Activated CD4-positive, alpha-beta memory T cell treated with anti-CD3 and anti-CD28 coated beads for 36 hours (primary cell): ENCODE results near the gene TPGS1. TPM values are rescaled to one million over a fixed set of nuclear protein-coding genes. Genes with fewer than 3 reads are reported as not detected.
A peak's percentile ranks its signal among the peaks of the same experiment; 100 is the strongest.

Experiments
- CTCF ChIA-PET: fragments of 350-600 bp; sonication (Branson Sonifier 250); formaldehyde crosslinking; loops from one replicate; lab custom pipeline; 2021; ENCODE audit warnings: antibody characterized with exemption, inconsistent platforms; lab: Charles Lee
- POLR2A ChIA-PET: fragments of 350-600 bp; sonication (Branson Sonifier 250); formaldehyde crosslinking; loops from one replicate; lab custom pipeline; 2021; ENCODE audit warnings: antibody characterized with exemption; lab: Charles Lee
- DNase-seq: peaks from one replicate; pipeline ENCODE4 v3.0.0-alpha.2; 2020
- H3K27ac Mint-ChIP-seq: one replicate; pipeline ENCODE4 v1.8.0; 2021; ENCODE audit warnings: mixed read lengths
- H3K27me3 Mint-ChIP-seq: one replicate; pipeline ENCODE4 v1.8.0; 2021; ENCODE audit warnings: mixed read lengths
- H3K36me3 Mint-ChIP-seq: one replicate; pipeline ENCODE4 v1.8.0; 2021; ENCODE audit warnings: mixed read lengths
- H3K4me1 Mint-ChIP-seq: one replicate; pipeline ENCODE4 v1.8.0; 2021; ENCODE audit warnings: low read depth, mixed read lengths
- H3K4me3 Mint-ChIP-seq: one replicate; pipeline ENCODE4 v1.8.0; 2021; ENCODE audit warnings: mild to moderate bottlenecking, mixed read lengths
- H3K9me3 Mint-ChIP-seq: one replicate; pipeline ENCODE4 v1.8.0; 2021; ENCODE audit warnings: mixed read lengths
- intact Hi-C: fragments of 100-400 bp; cut with micrococcal nuclease; formaldehyde crosslinking; loops from one replicate; pipeline ENCODE4 v1.15.1; 2023
- total RNA-seq, 2 experiments: library from RNA; stranded (reverse); gene quantifications; one replicate each; pipeline ENCODE4 v1.2.3, GENCODE V29; 2021

The TPGS1 gene
- total RNA-seq, 2 experiments from 2014 or later, result 8.1 to 8.5 TPM

DNA sequence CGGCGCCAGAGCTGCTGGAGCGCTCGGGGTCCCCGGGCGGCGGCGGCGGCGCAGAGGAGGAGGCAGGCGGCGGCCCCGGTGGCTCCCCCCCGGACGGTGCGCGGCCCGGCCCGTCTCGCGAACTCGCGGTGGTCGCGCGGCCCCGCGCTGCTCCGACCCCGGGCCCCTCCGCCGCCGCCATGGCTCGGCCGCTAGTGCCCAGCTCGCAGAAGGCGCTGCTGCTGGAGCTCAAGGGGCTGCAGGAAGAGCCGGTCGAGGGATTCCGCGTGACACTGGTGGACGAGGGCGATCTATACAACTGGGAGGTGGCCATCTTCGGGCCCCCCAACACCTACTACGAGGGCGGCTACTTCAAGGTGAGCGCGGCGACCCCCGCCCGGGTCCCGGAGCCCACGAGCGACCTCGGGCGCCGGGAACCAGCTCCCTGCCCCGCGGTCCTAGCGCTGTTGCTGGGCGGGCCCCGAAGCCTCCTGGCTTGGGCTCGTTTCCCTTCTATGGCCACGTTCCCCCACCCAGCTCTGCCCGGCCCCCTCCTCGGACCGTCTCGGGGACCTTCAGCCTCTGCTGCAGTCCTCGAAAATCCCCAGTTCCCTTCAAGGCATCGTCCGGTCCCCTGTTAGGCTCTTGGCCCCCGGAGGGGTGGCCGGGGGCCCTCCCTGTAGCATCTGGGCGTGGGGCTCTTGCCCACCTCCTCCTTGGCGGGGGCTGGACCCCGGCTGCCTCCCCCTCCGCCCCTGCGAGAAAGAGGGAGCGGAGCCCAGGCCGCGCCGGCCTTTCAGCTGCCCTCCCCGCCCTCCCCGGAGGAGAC is 24.7 kb downstream of the TPGS1 start, which contains the start of gene CDC34:
TSS of gene CDC34 (plus strand) at position 8 of the 808 bp plus-strand sequence. CDS start at position 180, 172 bp downstream.
- Mint-ChIP-seq H3K4me3 (peak within 1 kb of the TSS; percentile 86), H3K36me3 (peaks cover 2% of the 10 kb centered on the region), H3K4me1 (peaks cover 12% of the 10 kb centered on the region), H3K27me3 (peaks cover 3% of the 10 kb centered on the region), H3K27ac (peak within 1 kb of the TSS; percentile 80), H3K9me3 (no peaks in the 10 kb centered on the region)
- intact Hi-C loops, result loop anchor here (2.0 kb wide), 2 partner anchors 21 to 41 kb away; partner anchors contain the start of gene BSG
- DNase-seq, result no peak
- ChIA-PET POLR2A (interaction anchor here (0.9 to 3.4 kb wide), 6 partner anchors 10 to 452 kb away, joined by 3 to 13 read pairs (median 4); partner anchors contain the start of genes GZMM, TPGS1 and WDR18), CTCF (interaction anchor here (0.7 to 4.5 kb wide), 11 partner anchors 10 to 106 kb away, joined by 3 to 66 read pairs (median 6); partner anchors contain the start of gene TPGS1)

- Mint-ChIP-seq H3K4me3 (peak overlapping the region; percentile 86), H3K27me3 (peaks cover 3% of the 10 kb centered on the region), H3K27ac (peak overlapping the region; percentile 83), H3K36me3 (peaks cover 2% of the 10 kb centered on the region), H3K9me3 (no peaks in the 10 kb centered on the region), H3K4me1 (peaks cover 12% of the 10 kb centered on the region)
- intact Hi-C loops, result loop anchor here (1.0 kb wide), 1 partner anchor 25 kb away; the partner anchor contains the start of gene TPGS1
- POLR2A ChIA-PET, result interaction anchor here (0.9 to 3.4 kb wide), 5 partner anchors 11 to 451 kb away, joined by 3 to 13 read pairs (median 5); partner anchors contain the start of genes GZMM, TPGS1 and WDR18
- CTCF ChIA-PET, result interaction anchor here (0.8 to 4.5 kb wide), 12 partner anchors 10 to 93 kb away, joined by 3 to 66 read pairs (median 4); partner anchors contain the start of gene TPGS1
- DNase-seq, result peak; percentile 62
These were observed 25.5 kb downstream of the TPGS1 start for GRCh38 chr19:532561-533363.

GRCh38 chr19:533364-534058 is 26.2 kb downstream of the TPGS1 start:
- ChIA-PET CTCF (interaction anchor here (1.0 to 4.5 kb wide), 6 partner anchors 9 to 41 kb away, joined by 3 to 66 read pairs (median 8); partner anchors contain the start of gene TPGS1), POLR2A (interaction anchor here (0.6 to 3.4 kb wide), 3 partner anchors 23 to 38 kb away, joined by 3 to 13 read pairs (median 11); partner anchors contain the start of gene TPGS1)
- no peak for DNase-seq
- Mint-ChIP-seq H3K9me3 (no peaks in the 10 kb centered on the region), H3K36me3 (peaks cover 7% of the 10 kb centered on the region), H3K27me3 (peaks cover under 1% of the 10 kb centered on the region), H3K4me1 (peaks cover 12% of the 10 kb centered on the region), H3K27ac (no peak overlapping the region), H3K4me3 (peak overlapping the region; percentile 86)
- intact Hi-C loops, result loop anchor here (1.0 kb wide), 1 partner anchor 26 kb away; the partner anchor contains the start of gene TPGS1

GRCh38 chr19:534088-534487 is 26.8 kb downstream of the TPGS1 start:
- Mint-ChIP-seq H3K36me3 (peaks cover 8% of the 10 kb centered on the region), H3K4me1 (peaks cover 12% of the 10 kb centered on the region), H3K27ac (no peak overlapping the region), H3K9me3 (no peaks in the 10 kb centered on the region), H3K27me3 (no peaks in the 10 kb centered on the region), H3K4me3 (peak overlapping the region; percentile 32)
- ChIA-PET POLR2A (no interaction called here), CTCF (interaction anchor here (2.4 to 4.5 kb wide), 2 partner anchors 15 to 23 kb away, joined by 10 to 66 read pairs; no protein-coding TSS in a partner anchor)
- intact Hi-C loops, result no loop called here
- no peak for DNase-seq

GRCh38 chr19:535017-535835 is 27.9 kb downstream of the TPGS1 start:
- CTCF ChIA-PET, result no interaction called here
- H3K36me3 Mint-ChIP-seq, result peaks cover 8% of the 10 kb centered on the region
- no peak overlapping the region for H3K4me3 Mint-ChIP-seq
- peaks cover 12% of the 10 kb centered on the region for H3K4me1 Mint-ChIP-seq
- intact Hi-C loops, result no loop called here
- POLR2A ChIA-PET, result no interaction called here
- no peak for DNase-seq
- H3K9me3 Mint-ChIP-seq, result no peaks in the 10 kb centered on the region
- H3K27me3 Mint-ChIP-seq, result no peaks in the 10 kb centered on the region
- H3K27ac Mint-ChIP-seq, result no peak overlapping the region

DNA sequence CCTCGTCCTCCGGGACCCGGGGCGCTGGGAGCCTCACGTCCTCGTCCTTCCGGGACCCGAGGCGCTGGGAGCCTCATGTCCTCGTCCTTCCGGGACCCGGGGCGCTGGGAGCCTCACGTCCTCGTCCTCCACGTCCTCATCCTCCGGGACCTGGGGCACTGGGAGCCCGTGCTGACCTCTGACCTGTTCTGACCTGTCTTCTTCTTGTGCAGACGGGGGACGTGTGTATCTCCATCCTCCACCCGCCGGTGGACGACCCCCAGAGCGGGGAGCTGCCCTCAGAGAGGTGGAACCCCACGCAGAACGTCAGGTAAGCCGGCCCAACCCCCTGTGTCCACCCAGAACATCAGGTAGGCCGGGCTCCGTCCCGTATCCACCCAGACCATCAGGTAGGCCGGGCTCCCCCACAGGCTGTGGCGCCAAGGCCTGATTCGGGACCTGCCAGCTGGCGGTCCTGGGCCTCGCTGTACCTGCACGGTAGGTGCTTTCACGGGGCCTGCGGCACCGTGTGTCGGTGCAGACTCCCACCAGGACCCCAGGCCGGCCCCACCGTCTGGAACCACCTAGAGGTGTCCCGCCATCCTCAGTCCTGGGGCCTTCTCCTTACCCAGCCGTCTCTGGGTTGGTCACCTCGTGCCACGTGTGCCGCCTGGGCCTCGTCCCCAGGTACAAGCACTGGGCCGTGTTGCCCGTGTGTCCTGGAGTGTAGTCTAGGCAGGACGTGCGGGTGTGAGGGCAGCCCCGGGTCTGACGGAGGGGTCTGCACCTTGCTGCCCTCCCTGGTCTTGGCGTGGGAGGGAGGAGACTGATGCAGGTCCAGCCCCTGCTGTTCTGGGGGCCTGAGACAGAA is 29.0 kb downstream of the TPGS1 start:
- CTCF ChIA-PET, result interaction anchor here (0.6 kb wide), 1 partner anchor 109 kb away, joined by 4 read pairs; no protein-coding TSS in a partner anchor
- Mint-ChIP-seq H3K4me1 (peaks cover 12% of the 10 kb centered on the region), H3K27me3 (no peaks in the 10 kb centered on the region)

DNA sequence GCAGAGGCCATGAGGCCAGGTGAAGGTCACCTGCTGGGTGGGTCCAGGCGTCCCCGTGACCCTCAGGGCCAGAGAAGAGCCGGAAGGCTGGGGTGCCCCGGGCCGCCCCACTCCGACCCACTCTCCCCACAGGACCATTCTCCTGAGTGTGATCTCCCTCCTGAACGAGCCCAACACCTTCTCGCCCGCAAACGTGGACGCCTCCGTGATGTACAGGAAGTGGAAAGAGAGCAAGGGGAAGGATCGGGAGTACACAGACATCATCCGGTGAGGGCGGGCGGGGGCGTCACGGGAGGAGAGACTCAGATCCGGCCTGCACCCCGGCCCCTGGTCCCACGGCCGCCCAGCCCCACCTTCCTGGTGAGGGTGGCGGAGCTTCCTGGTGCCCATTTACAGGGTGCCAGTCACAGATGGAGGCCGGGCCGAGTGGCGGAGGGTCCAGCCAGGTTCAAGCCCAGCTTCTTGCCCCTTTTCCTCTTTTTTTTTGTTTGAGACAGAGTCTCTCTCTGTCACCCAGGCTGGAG is 29.6 kb downstream of the TPGS1 start:
- intact Hi-C loops, result no loop called here
- Mint-ChIP-seq H3K4me1 (peaks cover 12% of the 10 kb centered on the region), H3K27ac (no peak overlapping the region), H3K36me3 (peaks cover 8% of the 10 kb centered on the region), H3K27me3 (no peaks in the 10 kb centered on the region), H3K9me3 (no peaks in the 10 kb centered on the region), H3K4me3 (no peak overlapping the region)
- POLR2A ChIA-PET, result no interaction called here
- DNase-seq, result no peak
- CTCF ChIA-PET, result interaction anchor here (0.6 to 1.0 kb wide), 2 partner anchors 27 to 108 kb away, joined by 3 to 4 read pairs; no protein-coding TSS in a partner anchor

More for the DNA sequence above, 29.0 kb downstream of the TPGS1 start:
- no peak overlapping the region for H3K27ac Mint-ChIP-seq
- DNase-seq, result no peak
- POLR2A ChIA-PET, result no interaction called here
- peaks cover 8% of the 10 kb centered on the region for H3K36me3 Mint-ChIP-seq
- H3K4me3 Mint-ChIP-seq, result no peak overlapping the region
- no peaks in the 10 kb centered on the region for H3K9me3 Mint-ChIP-seq
- intact Hi-C loops, result no loop called here

DNA sequence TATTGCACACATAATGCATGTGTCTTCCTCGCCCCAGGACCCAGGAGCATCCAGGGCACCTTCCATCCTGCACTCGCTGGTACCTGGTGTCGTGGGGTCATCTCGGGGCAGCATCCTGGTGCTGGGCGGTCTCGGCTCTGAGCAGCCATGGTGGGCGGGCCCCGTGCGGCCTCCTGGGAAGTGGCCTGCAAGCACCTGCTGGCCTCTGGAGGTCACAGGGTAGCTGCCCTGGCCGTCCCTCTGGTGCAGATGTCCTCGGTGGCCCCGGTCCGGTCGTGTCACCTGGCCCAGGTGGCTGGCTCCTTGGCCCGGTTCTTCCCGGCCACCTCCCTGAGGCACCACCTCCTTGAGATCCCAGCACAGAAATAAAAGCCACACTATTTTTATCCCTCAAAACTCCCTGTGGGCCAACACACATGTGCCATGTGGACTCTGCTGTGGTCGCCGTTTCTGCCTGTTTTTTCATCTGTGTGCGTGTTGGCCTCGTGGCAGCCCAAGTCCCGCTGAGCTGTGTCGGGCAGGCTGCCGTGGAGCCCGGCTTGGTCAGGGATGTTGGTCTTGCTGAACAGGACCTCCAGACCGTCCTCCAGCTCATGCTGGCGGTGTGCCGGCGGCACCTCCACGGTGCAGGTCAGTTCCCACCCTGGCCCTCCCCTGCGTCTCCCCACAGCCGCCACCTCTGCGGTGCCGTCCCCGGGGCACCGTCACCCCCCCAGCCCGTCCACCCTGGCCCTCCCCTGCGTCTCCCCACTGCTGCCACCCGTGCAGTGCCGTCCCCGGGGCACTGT is 31.5 kb downstream of the TPGS1 start:
- H3K4me3 Mint-ChIP-seq, result no peak overlapping the region
- DNase-seq, result no peak
- H3K4me1 Mint-ChIP-seq, result peaks cover 13% of the 10 kb centered on the region
- peaks cover 8% of the 10 kb centered on the region for H3K36me3 Mint-ChIP-seq
- no peak overlapping the region for H3K27ac Mint-ChIP-seq
- CTCF ChIA-PET, result no interaction called here
- H3K27me3 Mint-ChIP-seq, result no peaks in the 10 kb centered on the region
- no peaks in the 10 kb centered on the region for H3K9me3 Mint-ChIP-seq
- intact Hi-C loops, result no loop called here
- POLR2A ChIA-PET, result no interaction called here

GRCh38 chr19:539429-540030 is 32.2 kb downstream of the TPGS1 start:
- H3K27ac Mint-ChIP-seq, result no peak overlapping the region

More at GRCh38 chr19:539429-540030, 32.2 kb downstream of the TPGS1 start:
- H3K9me3 Mint-ChIP-seq, result no peaks in the 10 kb centered on the region
- peaks cover 8% of the 10 kb centered on the region for H3K36me3 Mint-ChIP-seq
- no peak overlapping the region for H3K4me3 Mint-ChIP-seq
- ChIA-PET CTCF (no interaction called here), POLR2A (no interaction called here)
- peaks cover 18% of the 10 kb centered on the region for H3K4me1 Mint-ChIP-seq
- DNase-seq, result no peak
- H3K27me3 Mint-ChIP-seq, result no peaks in the 10 kb centered on the region
- intact Hi-C loops, result no loop called here
